Stimulated activated CD8-positive, alpha-beta memory T cell treated with anti-CD3 and anti-CD28 coated beads, Interleukin-15, amount 100 ng/mL, for 48 hours (primary cell): ENCODE measurements around the gene URAD.

Experiments used
- DNase-seq, 2 donors: peaks; one replicate each; pipeline ENCODE4 v3.0.0-alpha.2; 2020; ENCODE audit warnings: low read depth in 2 of 2

URAD gene

DNA sequence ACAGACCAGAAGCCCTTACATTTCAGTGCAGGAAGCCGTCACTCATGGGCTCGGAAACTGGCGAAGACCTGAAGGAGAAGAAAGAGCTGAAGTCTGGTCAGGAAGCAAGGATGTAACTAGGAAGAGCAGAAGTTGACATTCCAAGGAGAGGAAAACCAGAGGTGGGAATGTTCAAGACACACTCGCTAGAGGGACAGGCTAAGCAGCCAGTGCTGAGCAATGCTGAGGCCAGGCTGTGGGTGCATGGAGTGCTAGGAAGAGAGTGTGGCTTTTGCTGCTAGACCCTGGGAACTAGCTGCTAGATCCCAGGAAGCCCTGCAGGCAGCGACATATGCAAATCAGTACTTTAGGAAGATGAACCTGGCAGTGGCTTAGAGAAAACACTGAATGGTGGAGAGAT is 12.1 kb upstream of the URAD start:
- DNase-seq, result no peak

DNA sequence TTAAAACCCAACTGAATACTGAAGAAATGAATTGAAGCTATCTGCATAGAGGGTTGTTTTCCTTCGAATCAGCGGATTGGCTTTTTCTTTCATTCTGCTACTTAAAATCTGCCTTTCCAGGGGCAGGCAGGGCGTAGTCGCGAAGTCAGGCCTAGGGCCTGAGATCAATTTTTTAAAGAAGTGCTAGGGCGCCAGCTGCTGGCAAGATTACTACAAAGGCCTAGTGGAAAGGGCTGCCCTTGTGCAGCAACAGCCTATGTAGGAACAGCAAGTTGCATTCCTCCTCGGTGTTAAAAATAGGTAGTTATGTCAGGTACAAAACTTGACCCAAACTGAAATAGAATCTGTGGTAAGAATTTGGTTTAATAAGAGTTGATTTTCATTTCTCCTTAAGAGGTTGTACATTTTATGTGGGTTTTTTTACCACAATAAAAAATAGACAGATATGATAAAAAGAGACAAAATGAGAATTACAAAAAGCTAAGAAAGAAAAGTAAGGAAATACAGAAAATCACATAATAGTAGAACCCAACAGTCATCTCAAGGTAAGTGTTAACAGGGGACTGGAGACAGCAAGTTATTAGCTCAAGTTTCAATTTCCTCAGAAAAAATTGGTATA is 9.5 kb upstream of the URAD start:
- DNase-seq, result no peak

DNA sequence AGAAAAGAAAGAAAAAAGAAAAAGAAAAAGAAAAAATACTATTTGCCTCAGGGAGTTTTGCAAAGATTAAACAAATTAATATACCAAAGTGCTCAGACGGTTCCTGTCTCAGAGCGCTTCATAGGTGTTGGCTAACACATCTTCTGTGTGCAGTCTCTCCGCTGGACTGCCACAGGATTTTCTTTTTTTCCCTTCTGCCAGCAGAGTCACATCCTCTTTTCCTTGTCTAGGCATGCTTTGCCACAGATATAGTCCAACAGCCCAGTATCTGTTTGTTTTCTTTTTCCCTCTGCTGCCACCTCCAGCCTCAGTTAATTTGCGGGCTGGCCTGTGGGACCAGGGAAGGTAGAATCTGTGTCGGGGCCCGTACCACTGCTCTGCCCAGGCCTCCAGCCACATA is 3.4 kb upstream of the URAD start:
- DNase-seq, result no peak

DNA sequence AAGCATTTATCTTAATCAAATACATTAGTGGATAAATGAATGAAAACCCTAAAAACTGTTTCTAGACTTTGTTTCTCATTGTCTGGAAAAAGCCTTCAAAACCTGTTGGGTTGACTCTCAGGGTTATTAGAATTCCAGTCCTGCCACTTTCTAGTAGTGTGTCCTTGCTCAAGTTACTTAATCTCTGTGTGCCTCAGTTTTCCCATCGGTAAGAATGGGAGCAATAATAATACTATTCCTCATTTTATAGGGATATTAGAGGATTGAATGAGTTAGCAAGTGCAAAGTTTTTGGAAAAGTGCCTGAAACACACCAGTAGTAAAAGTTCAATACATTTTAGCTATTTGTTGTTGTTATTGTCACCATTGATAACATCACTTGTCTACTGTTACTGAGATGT is 2.9 kb downstream of the URAD start:
- DNase-seq, result no peak

DNA sequence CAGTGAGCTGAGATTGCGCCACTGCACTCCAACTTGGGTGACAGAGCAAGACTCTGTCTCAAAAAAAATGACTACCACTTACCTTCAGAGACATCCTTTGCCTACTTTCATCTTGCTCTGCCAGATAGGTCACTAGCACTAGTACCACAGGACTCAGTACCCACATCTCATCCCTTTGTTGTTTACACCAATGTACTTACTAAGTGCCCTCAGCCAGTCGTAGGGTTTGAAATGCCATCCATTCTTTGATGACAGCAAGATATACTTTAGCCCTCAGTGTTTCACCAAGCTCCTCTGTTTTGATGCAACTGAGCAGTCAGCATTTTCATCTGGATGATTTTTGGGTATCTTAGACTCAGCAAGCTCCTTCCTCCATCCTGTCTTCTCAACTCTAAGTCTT is 6.1 kb downstream of the URAD start:
- no peak for DNase-seq

DNA sequence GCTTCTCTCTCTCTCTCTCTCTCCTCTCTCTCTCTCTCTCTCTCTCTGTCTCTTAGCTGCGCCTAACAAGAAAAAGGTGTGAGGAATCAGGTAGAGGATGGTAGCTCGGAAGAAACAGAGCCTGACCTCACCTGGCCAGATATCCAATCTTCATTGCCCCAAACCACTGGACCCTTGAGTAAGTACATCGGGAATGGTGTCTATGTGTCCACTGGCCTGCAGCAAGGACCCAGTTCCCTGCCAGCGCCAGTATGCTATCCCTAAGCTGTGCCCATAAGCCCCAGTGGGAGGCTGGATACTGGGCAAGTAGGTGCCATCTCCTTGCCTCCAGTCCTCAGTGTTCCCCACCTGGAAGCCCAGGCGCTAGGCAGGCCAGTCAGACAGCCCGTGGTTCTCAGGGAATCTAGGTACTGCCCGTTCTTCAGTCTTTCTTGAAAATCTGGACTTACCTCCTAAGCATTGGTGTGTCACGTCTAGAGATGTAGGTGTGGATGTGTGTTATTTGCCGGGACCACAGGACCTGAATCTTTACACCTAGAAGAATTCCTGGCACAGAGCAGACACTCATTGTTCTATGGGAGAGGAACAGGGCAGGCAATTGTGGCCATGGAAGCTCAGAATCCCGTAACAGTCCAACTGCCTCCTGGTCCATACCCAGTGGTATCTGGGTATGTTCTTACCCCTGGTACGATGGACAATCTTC is 7.3 kb downstream of the URAD start:
- no peak for DNase-seq

DNA sequence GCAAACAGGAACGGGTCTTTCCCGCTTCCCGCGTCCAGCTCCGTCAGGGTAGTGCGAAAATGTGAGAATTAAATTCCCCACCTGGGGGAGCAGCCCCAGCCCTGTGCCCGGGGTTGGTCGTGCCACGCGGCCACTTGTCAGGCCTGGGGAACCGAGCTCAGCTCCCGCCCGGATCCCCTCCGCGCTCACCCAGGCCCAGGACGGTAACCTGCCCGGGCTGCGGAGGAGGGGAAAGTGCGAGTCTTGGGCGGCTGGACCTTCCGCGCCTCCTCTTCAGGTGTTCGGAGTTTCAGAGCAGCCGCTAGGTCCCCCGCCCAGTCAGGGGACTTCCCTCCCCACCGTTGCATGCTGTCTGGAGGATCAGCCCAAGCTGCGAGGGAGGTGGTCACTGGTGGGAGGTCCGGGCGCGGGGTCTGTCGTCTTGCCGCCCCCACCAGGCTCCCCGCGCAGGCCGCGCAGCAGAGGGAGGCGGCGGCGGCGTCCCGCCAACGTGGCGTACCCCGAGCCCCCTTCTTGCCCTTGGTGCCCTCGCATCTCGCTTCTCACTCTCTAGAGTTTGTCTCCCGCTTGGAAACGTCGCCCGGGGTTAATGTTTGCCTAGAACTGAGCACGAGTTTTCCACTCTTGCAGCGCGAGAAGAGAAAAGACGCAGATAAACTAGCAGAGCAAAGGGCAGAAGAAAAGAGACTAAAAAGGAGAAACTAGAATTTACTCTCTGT is 8.1 kb downstream of the URAD start:
- no peak for DNase-seq

DNA sequence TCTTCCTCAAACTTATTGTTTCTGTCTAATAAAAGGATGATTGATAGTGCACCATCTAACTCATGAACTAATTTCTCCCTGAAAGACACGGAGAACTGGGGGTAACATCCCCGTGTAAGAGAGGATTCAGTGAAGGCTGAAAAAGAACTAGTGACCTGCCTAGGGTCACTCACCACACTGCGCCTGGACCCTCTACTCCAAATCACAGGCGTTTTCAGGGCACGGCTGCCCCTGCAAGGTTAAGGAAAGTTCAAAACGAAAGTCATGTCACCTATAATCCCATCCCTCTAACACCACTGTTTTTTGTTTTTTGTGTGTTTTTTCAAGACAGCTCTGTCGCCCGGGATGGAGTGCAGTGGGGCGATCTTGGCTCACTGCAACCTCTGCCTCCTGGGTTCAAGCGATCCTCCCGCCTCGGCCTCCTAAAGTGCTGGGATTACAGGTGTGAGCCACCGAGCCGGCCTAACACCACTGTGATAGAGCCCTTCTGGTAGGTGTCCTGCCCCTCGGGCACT is 8.7 kb downstream of the URAD start:
- no peak for DNase-seq

DNA sequence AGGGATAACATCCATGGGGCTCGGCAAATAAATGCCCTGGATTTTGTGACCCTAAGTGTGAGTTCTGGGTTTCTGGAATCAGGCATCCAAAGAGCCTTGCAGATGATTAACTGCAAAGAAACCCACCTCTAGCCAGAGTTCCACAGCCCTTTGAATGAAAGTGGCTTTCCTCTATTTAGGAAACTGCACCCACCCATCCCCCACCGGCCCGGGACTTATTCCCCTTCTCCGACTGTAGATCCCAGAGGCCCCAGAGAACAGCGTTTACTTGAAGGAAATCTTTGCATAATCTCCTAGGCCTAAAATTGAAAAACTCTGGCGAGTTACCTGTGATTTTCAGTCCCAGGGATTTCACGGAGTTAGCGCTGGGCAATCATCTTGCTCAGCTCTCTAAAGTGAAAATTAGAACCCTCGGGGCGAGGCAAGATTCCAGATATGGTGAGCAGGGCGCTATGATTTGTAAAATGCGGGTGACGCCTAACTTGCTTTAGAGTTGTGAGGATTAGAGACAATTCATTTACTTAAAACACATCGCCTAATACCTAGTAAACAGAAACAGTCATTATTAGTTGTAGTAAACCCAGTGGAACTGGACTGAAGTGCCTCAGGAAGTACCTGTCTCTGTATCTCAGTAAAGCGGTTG is 9.4 kb downstream of the URAD start:
- DNase-seq, result no peak

DNA sequence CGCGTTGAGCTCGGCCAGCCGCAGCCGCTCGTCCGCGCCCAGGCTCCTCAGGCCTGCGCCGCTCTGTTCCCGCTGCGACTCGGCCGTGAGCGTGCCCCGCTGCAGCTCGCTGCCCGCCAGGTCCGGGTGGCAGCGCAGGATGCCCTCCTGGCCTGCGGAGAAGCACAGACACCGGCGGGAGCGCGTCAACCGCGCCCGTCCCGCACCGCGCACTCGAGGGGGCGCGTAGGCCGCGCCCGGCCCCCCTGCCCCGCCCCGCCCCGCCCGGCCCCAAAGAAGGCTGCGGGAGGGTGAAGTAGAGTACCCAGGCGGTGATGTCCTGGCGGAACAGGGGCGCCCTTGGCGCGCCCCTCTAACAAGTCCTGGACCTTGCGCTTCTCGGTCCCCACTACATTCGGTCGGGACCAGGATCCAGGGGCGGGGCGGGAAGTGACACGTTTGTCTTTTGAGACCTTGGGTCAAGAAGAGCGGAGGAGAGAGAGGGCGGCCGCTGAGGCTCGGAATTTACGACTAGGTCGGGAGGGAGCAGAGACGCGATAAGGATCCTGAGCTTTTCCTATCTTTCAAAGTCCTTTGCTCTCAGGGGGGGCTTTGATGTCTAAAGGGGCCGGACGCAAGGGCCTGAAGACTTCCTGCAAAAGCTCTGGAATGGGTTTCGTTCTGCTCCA is 10.1 kb downstream of the URAD start:
- no peak for DNase-seq

DNA sequence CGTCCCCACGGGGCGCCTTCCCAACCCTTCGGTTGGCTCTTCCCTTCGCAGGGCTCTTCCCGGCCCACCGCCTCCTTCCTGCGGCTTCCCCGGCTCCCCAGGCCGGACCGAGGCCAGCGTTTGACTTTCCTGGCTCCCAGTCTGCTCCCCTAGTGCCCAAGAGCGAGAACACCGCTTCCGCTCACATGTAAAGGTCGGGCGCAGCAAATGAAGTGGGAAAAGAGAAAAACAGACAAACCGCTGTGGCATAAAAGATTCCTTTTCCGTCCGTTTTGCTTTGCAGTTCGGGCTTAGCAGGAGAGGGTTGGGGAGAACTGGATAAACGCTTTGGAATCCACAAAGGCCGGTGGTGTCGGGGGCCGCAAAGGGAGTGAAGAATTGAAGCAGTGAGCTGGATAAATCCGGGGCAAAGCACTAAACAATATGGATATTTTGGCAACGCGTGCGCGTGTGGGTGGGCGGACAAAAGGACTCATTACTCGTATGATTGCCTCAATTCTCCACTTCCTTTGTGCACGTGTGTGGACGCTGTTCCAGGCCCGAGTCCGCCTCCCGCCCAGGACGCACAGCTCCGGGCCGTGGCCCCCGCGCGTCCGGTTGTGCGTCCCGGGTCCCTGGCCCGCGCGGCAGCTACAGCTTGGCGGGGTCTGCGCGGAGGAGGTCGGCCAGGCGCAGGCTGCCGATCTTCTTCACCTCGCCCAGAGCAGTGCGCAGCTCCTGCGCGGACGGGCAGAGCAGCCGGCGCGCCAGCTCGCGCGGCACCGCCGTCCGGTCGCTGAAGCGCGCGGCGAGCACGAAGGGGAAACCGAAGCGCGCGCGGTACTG is 10.8 kb downstream of the URAD start:
- DNase-seq, result no peak

DNA sequence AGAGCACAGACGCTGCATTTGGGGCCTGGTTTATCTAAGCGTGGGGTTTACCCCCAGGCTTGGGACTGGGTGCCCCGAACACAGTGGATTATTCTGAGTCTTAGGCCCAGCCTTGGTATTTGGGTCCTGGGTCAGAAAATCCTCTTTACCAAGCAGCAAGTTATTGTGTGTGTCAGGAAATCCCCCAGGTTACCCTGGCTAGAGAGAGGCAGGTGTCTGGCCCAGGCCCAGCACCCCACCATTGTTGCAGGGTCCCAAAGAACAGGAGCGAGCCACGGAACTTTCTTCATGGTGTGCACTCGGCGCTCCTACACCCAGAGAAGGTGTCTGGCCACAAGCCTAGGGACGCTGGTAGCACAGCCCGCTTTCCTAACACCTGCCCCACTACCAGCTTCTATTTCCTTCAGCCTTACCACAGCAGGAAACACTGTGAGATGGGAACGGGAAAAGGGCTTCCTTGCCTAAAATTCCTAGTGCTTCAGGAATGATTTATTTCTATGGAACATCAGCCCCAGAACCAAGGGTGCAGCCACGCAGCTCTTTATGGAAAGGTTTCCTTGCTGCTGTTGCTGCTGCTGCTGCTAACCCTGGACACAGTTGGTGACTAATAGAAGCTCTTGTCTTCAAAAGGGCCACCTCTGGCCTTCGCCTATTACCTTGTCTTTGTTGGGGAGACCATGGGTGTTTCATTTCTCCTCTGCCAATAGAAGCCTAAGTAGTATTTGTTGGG is 12.0 kb downstream of the URAD start:
- DNase-seq, result no peak

DNA sequence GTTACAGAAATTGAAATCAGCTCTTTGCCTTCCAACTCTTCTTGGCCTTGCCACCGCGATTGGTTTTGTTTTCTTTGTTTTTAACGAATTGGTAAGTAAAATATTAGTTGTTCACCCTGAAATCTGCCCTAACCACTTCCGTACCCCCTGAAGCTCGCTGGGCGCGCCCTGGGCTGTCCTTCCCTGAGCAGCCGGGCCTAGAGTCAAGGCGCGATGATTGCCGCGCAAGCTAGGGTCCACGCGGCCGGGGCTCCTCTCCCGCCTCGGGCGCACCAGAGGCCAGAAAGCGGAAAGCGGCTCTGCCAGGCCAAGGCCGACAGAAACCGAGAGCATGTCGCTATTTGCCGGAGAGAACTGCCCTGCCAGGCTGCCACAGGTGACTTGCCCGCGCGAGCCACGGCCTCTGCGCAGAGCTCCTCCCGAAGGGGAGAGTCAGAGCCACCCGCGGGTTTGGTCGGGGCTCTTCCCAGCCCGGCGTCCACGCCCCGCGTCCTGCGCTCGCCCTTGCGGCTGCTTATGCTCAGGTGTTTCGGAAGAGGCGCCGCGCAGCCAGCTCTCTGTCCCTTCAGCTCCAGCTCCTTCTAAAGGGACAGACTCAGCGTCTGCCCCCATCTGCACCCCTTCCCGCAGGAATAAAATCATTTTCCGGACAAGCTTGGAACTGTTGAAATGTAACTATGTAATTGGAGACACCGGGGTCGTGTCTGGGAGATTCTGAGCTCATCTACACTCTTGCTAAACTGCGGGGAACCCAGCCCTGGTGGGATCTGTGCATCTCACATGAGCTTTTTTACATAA is 12.7 kb downstream of the URAD start:
- DNase-seq, result no peak

DNA sequence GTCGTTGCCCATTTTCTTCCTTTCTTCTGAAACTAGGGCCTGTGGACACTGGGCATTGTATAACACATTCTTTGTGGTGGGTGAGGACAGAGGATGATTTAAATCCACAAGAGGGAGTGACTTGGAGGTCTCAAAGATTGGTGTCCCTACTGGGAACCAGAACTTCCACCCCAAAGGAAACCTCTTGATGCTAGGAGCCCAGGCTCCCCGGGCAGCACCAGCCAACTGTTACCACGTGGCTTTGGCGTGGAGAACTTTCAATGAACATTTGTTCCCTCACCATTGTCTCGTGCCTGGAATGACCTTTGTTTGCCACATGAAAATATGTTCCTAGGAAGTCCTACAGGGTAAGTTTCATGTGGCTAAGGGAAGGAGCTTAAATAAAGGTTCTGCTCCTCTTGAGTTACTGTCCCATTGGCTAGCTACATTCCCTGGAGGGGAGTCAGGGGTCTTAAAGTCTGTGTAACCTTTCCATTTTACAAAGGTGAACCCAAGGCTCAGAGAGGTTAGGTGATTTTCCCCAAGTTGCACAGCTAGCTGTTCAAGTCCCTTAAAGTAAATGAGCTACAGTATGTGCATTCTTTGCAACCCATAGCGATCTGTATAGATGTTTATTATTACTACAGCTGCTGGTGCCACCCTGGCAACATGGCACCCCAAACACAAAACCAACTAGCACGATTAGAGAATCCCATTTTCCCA is 14.4 kb downstream of the URAD start:
- no peak for DNase-seq

DNA sequence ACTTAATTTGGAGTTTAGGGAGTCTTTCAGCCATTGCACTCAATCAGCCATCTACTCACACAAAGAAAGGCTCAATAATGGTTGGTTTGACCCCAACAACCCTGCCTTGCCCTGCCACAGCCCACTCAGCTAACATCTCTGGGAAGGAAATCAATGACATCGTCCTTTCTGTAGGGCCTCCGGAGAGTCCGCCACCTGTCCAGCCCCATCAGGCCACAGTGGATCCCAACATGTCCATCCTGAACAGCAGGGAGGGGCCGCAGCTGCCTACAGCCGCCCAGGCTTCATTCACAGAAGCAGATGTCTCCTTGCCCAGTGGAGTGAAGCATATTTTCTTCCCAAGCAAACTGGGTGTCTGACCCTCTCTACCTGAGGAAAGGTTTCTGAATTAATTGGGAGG is 15.2 kb downstream of the URAD start:
- DNase-seq, result no peak

DNA sequence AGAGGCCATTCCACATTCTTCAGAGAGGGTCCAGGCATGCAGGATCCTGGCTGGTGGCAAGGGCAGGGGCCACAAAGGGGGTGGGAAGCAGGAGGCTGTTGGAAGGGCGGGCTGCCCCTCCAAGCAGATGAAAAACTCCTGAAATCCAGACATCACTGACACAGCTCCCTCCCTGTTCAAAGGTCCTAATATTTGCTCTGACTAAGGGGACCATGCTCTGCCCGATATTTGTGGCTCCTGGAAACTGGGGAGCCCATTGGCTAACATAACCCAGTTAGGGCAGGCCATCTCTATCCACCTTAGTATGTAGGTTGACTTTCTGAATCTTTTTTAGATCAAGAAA is 16.0 kb downstream of the URAD start:
- DNase-seq, result no peak

DNA sequence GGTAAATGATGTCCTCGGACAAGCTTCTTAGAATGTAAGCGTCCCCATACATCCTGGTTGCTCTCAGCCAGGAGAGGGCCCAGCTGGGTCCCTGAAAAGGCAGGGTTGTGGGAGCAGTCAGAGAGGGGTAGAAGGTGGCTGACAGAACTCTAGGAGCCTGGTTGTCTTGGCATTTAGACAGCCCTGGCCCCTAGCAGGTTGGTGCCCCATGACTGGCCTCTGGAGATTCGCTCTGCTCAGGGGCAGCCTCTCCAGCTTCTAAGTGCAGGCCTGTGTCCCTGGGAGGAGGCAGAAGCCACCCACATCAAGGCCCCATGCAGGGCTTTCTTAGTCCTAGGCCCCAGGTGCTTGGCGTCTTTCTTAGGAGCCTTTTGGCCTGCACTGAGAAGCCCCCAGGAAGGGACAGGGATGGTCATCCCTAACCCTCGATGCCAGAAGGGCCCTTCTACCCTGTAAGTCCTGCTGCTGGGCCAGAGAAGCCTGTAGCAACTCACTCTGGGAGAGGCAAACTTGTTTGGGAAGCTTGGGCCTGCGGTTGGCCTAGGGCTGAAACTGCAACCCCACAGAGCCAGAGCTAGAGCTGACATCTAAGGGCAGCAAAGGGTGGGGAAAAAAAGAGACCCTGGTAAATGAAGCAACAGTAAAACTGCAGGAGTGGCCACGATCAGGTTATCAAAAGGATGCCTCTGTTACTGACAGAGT is 16.6 kb downstream of the URAD start:
- DNase-seq, result no peak

DNA sequence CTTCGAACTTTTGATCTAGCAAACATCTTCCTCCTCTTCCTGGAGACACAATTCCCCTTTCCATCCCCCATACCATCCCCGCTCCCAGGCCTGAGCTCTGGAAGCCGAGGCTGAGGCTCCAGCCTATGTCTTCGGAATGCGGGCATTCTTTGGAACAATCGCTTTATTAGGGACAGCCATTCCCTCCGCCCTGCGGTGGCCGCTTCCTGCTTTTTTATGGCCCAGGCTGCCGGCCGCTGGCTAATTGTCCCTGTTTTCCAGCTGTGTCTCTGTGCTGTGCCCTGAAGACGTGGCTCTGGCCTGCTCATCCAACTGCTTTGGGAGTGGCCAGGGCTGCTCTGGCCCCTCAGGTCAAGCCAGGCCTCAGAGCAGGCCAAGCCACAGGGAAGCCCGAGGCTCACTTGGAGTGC is 17.3 kb downstream of the URAD start:
- no peak for DNase-seq
